ENCODE measurements around the gene SH2D2A.

GRCh38 chr1:156860113-156860627 lies 43.5 kb upstream of the SH2D2A start:
- TF ChIP-seq CTCF (IDR thresholded peaks at IDR 0.05), result peak; percentile 63 to 83 (median 69)
- no peak for TF ChIP-seq POLR2A (IDR thresholded peaks at IDR 0.05)
